MCF 10A (cell line): ENCODE results near the gene SERPINA9. TPM values are rescaled to one million over a fixed set of nuclear protein-coding genes. Genes with fewer than 3 reads are reported as not detected.

Experiments
- BruUV-seq: library from RNA; stranded (reverse); fragments of 400-500 nt; replicated peaks from 2 replicates; lab custom pipeline; 2021; lab: Mats Ljungman, UMichigan
- CTCF ChIA-PET: fragments of 300-600 bp; sonication (Branson Sonifier 250); formaldehyde crosslinking; extraction: SDS; loops from one replicate; lab custom pipeline; 2021; ENCODE audit warnings: antibody characterized with exemption, inconsistent platforms; lab: Yijun Ruan, JAX
- POLR2A ChIA-PET: fragments of 300-600, 350-650 bp; sonication (Branson Sonifier 250); formaldehyde crosslinking; extraction: SDS; loops from one replicate; lab custom pipeline; 2020; ENCODE audit warnings: antibody characterized with exemption, inconsistent platforms; lab: Yijun Ruan, JAX
- DNase-seq: peaks from one replicate; pipeline ENCODE4 v3.0.0-alpha.2; 2018; ENCODE audit not compliant: unreplicated experiment
- H3K27ac Mint-ChIP-seq: one replicate; pipeline ENCODE4 v1.8.0; 2022; ENCODE audit warnings: mild to moderate bottlenecking, low read depth, mixed read lengths; ENCODE audit not compliant: unreplicated experiment
- H3K27me3 Mint-ChIP-seq: one replicate; pipeline ENCODE4 v1.8.0; 2022; ENCODE audit warnings: mixed read lengths; ENCODE audit not compliant: insufficient read depth, unreplicated experiment
- H3K36me3 Mint-ChIP-seq: one replicate; pipeline ENCODE4 v1.8.0; 2022; ENCODE audit warnings: mild to moderate bottlenecking, moderate library complexity, mixed read lengths; ENCODE audit not compliant: insufficient read depth, unreplicated experiment
- H3K4me1 Mint-ChIP-seq: one replicate; pipeline ENCODE4 v1.8.0; 2022; ENCODE audit warnings: mixed read lengths; ENCODE audit not compliant: insufficient read depth, unreplicated experiment
- H3K4me3 Mint-ChIP-seq: one replicate; pipeline ENCODE4 v1.8.0; 2022; ENCODE audit warnings: mild to moderate bottlenecking, moderate library complexity, mixed read lengths; ENCODE audit not compliant: unreplicated experiment
- H3K9me3 Mint-ChIP-seq: one replicate; pipeline ENCODE4 v1.8.0; 2022; ENCODE audit warnings: mixed read lengths; ENCODE audit not compliant: unreplicated experiment
- CTCF ChIP-seq: fragments of 200-600 bp; IDR thresholded peaks from one replicate; pipeline ENCODE4 v1.8.0; 2022; ENCODE audit warnings: antibody characterized with exemption, mild to moderate bottlenecking; ENCODE audit not compliant: unreplicated experiment
- intact Hi-C: fragments of 100-400 bp; cut with micrococcal nuclease; formaldehyde crosslinking; loops from 2 replicates; pipeline ENCODE4 v1.14.1; 2022
- total RNA-seq: library from RNA; stranded (reverse); gene quantifications from 2 replicates; pipeline ENCODE4 v1.2.3, GENCODE V29; 2022

The SERPINA9 gene
- total RNA-seq, 1 experiment from 2014 or later, result not detected

- no TSS peak for BruUV-seq
- ChIA-PET POLR2A (no interaction called here), CTCF (interaction anchor here (1.0 kb wide), 1 partner anchor 24 kb away, joined by 4 read pairs; no protein-coding TSS in a partner anchor)
- Mint-ChIP-seq H3K4me1 (peaks cover 9% of the 10 kb centered on the region), H3K27me3 (peaks cover 11% of the 10 kb centered on the region), H3K4me3 (no peak overlapping the region), H3K36me3 (no peaks in the 10 kb centered on the region), H3K27ac (no peak overlapping the region), H3K9me3 (no peaks in the 10 kb centered on the region)
- no peak for TF ChIP-seq CTCF
- DNase-seq, result no peak
- intact Hi-C loops, result no loop called here
Observed at GRCh38 chr14:94462763-94463572, 13.0 kb downstream of the SERPINA9 start.

DNA sequence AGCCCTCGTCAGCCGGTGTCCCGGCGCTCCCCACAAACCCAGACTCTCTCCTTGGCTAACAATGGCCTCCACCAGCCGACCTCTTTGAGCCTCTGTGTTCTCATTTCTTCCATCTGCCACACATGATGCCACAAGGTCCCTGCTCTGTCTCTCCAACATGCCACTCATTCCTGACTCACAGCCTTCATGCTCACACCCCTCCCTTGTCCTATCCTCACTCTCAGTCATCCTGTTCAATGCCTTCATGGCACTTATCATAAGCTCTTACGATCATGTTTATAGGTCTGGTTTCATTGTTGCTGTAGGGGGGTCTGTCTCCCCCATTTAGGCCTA, 13.8 kb downstream of the SERPINA9 start:
- TF ChIP-seq CTCF, result no peak
- intact Hi-C loops, result no loop called here
- peaks cover 3% of the 10 kb centered on the region for H3K27me3 Mint-ChIP-seq
- peaks cover 9% of the 10 kb centered on the region for H3K4me1 Mint-ChIP-seq
- ChIA-PET CTCF (interaction anchor here (1.0 kb wide), 1 partner anchor 24 kb away, joined by 4 read pairs; no protein-coding TSS in a partner anchor), POLR2A (no interaction called here)
- no peak overlapping the region for H3K4me3 Mint-ChIP-seq
- H3K36me3 Mint-ChIP-seq, result no peaks in the 10 kb centered on the region
- no TSS peak for BruUV-seq
- no peaks in the 10 kb centered on the region for H3K9me3 Mint-ChIP-seq
- H3K27ac Mint-ChIP-seq, result no peak overlapping the region
- DNase-seq, result no peak

- POLR2A ChIA-PET, result no interaction called here
- no peak overlapping the region for H3K27ac Mint-ChIP-seq
- no peaks in the 10 kb centered on the region for H3K9me3 Mint-ChIP-seq
- no TSS peak for BruUV-seq
- H3K4me1 Mint-ChIP-seq, result peaks cover 9% of the 10 kb centered on the region
- CTCF ChIA-PET, result interaction anchor here (1.0 kb wide), 1 partner anchor 25 kb away, joined by 4 read pairs; no protein-coding TSS in a partner anchor
- no peak for DNase-seq
- H3K36me3 Mint-ChIP-seq, result no peaks in the 10 kb centered on the region
- no peak overlapping the region for H3K4me3 Mint-ChIP-seq
- intact Hi-C loops, result no loop called here
- no peaks in the 10 kb centered on the region for H3K27me3 Mint-ChIP-seq
- TF ChIP-seq CTCF, result no peak
Observed at GRCh38 chr14:94461526-94462218, 14.3 kb downstream of the SERPINA9 start.

DNA sequence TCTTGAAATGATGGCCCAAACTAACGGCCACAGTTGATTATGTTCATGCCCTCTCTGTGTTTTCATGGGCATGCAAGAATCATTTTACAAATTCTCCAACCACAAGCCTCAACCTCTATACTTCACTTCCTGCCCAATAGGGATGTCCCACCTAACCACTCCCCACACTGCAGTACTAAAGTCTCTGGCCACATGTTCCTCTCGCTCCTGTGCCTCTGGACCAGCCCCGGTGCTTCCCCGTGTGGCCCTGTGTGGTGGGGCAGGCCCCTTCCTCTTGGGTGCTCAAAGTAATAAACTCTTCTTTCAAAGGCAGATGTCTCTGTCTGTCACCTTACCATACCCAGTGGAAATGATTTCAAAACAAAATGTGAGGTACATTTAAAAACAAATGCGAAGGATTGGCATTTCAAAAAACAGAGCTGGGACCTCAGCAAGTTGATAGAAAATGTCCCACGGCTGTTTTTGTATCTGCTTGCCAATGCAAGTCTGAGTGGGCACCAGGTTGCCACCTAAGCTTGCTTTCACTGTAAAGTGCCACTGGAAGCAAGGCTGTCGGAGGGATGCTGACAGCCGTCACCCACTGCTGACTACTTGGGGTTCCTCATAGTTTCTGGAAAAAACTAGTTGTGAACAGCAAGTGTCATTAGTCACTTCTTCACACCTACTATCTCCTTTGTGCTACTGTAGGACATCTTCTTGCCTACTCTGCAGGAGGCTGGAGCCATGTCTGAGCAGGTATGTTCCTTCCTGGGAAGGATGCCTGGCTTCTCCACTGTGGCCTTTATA, 15.2 kb downstream of the SERPINA9 start:
- TF ChIP-seq CTCF, result no peak
- ChIA-PET CTCF (no interaction called here), POLR2A (no interaction called here)
- no peaks in the 10 kb centered on the region for H3K27me3 Mint-ChIP-seq
- H3K9me3 Mint-ChIP-seq, result no peaks in the 10 kb centered on the region
- intact Hi-C loops, result no loop called here
- no peak overlapping the region for H3K27ac Mint-ChIP-seq
- DNase-seq, result no peak
- no peak overlapping the region for H3K4me3 Mint-ChIP-seq
- peaks cover 2% of the 10 kb centered on the region for H3K4me1 Mint-ChIP-seq
- no TSS peak for BruUV-seq
- H3K36me3 Mint-ChIP-seq, result no peaks in the 10 kb centered on the region
